Heart right ventricle (tissue), 16 donors: ENCODE data around the gene FBXO15. TPM values are rescaled to one million over a fixed set of nuclear protein-coding genes. Genes with fewer than 3 reads are reported as not detected.

Experiments used
- ATAC-seq, 8 donors: fragments of 200-7000 bp; cut with Tn5 transposase; one replicate each; pipeline ENCODE4 v1.9.1; 2020; ENCODE audit warnings: mild to moderate bottlenecking in 8 of 8, moderate library complexity in 8 of 8, moderate number of reproducible peaks in 1 of 8
- DNase-seq, 2 donors: peaks; one replicate each; pipeline ENCODE4 v3.0.0-alpha.2; 2020
- H3K27ac ChIP-seq, 10 donors: fragments of 200-600 bp; sonication (generic) in 2 of 10; one replicate each; pipeline versions ENCODE4 v1.5.0 to v1.8.0; 2020 to 2022; ENCODE audit warnings: mild to moderate bottlenecking in 3 of 10
- H3K27me3 ChIP-seq, 7 donors: fragments of 200-600 bp; one replicate each; pipeline ENCODE4 v1.8.0; 2021 to 2022; ENCODE audit warnings: mild to moderate bottlenecking in 2 of 7
- H3K36me3 ChIP-seq, 9 donors: fragments of 200-600 bp; sonication (generic) in 1 of 9; one replicate each; pipeline versions ENCODE4 v1.5.0 to v1.8.0; 2020 to 2022; ENCODE audit warnings: mild to moderate bottlenecking in 2 of 9
- H3K4me1 ChIP-seq, 9 donors: fragments of 200-600 bp; sonication (generic) in 1 of 9; one replicate each; pipeline versions ENCODE4 v1.5.0 to v1.8.0; 2020 to 2022; ENCODE audit warnings: mild to moderate bottlenecking in 4 of 9
- H3K4me3 ChIP-seq, 10 donors: fragments of 200-600 bp; sonication (generic) in 2 of 10; one replicate each; pipeline versions ENCODE4 v1.5.0 to v1.8.0; 2020 to 2022; ENCODE audit warnings: mild to moderate bottlenecking in 7 of 10, moderate library complexity in 2 of 10
- H3K9me3 ChIP-seq, 11 donors: fragments of 200-600 bp in 10 of 11; sonication (generic) in 2 of 11; one replicate each; pipeline versions ENCODE4 v1.5.0 to v1.8.0; 2013 to 2022; ENCODE audit warnings: mild to moderate bottlenecking in 2 of 11, control low read depth in 1 of 11, moderate library complexity in 1 of 11
- WGBS, 2 donors: extraction: QIAGEN DNeasy Blood & Tissue Kit; methylation state at CpG; one replicate each; pipeline ENCODE4 v1.1.7; 2013; ENCODE audit warnings: inconsistent platforms in 1 of 2; 5-methylcytosine and 5-hydroxymethylcytosine counted together
- intact Hi-C, 10 donors: fragments of 100-400 bp; cut with DNase I; formaldehyde crosslinking; loops; one replicate each; pipeline versions ENCODE4 v1.11.1 to v1.14.2; 2022
- polyA plus RNA-seq, 2 donors: library from polyadenylated mRNA; stranded (reverse); fragments of 200-250 nt; gene quantifications; one replicate each; pipeline ENCODE4 v1.2.3, GENCODE V29; 2013
- total RNA-seq, 10 donors: library from RNA; stranded (reverse); fragmentation: NEBNext Ultra II Directional in 3 of 10; extraction: Animal tissue kit (Norgen Biotek cat#: 25700) in 3 of 10; gene quantifications; one replicate each; pipeline versions ENCODE4 v1.2.1 to v1.2.4, GENCODE V29; 2021 to 2023
- TF ChIP-seq, protein P1 (sequence below), 9 donors: fragments of 200-600 bp; sonication (generic) in 2 of 9; IDR thresholded peaks; one replicate each; pipeline versions ENCODE4 v1.5.0 to v1.8.0; 2021 to 2022; ENCODE audit warnings: antibody characterized with exemption in 9 of 9, mild to moderate bottlenecking in 5 of 9, moderate library complexity in 1 of 9
- donor health status: Arrhythmogenic right ventricular cardiomyopathy.
- donor health status: ischemic (EF 13 %, LVEDD 7.1; RV severe dilation, severe dysfunction).
- donor health status: healthy with polysubstance abuse.
- donor health status: DM: no; HTN: yes; CAD: no.
- donor health status: DM: no; HTN: no; CAD: no.
- donor health status: ischemic (EF 25% LVEDD 6.9; RV normal size, moderate dysfunction).
- donor health status: ischemic (EF 25% LVEDD 5.7; RV mildly dilated, moderate dysfunction).
- donor health status: healthy.
- donor health status: DM: yes; HTN: yes; CAD: no.
- donor health status: Ischemic cardiomyopathy.
- donor health status: ischemic (EF 35%, LVEDD 5.7; RV mildly dilated, moderate dysfunction).
- donor health status: nonischemic (EF 11% LVEDD 7.7; RV severe dilation, severe dysfunction).
- donor health status: DM: yes; HTN: yes; CAD: no.
- donor health status: PGD.
- donor health status: ischemic (EF 29% LVEDD 5.4; RV normal size, mild dysfunction).
- donor health status: nonischemic (EF 23%, LVEDD 6.1; RV moderate dilation, normal function).

FBXO15 gene
- total and polyA plus RNA-seq, 12 donors = 0.14 to 1.3 (median 0.38) TPM; not detected in 3

DNA sequence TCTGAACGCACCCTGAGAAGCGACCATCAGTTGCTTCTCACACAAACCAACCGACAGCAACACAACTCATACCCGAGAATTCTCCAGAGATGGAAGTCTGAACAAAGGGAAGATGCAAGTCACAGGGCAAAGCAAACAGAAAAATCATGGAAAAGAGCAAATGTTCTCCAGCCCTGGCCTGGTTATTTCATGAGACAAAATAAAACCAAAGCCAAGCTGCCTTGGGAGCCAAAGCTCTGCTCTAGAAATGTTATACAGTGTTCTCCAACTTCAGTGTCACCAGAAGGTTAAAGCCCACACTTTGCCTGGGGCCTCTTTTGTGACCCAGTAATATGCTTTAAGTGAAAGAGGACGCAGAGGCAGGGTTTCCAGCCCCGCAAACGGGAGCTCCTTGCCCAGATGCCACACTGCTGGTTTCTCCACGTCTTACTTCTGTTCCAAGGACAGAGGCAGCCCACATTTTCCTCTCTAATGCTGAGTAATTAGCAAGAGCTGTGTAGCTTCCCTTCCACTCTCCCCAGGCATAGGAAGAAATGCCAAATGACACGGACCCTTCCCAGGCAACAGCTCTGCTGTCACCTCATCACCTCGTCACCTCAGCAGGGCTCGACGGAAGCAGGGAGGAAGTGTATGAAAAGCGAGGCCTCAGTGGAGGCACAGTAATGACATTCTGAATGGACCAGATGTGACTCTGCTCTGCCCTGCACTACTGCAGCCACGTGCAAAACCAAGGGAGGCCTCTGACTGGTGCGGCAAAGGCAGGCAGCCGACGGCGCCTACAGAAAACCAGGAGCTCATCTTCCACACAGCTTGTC lies 64.7 kb downstream of the FBXO15 start:
- ATAC-seq = no peak
- TF ChIP-seq, protein P1, sequence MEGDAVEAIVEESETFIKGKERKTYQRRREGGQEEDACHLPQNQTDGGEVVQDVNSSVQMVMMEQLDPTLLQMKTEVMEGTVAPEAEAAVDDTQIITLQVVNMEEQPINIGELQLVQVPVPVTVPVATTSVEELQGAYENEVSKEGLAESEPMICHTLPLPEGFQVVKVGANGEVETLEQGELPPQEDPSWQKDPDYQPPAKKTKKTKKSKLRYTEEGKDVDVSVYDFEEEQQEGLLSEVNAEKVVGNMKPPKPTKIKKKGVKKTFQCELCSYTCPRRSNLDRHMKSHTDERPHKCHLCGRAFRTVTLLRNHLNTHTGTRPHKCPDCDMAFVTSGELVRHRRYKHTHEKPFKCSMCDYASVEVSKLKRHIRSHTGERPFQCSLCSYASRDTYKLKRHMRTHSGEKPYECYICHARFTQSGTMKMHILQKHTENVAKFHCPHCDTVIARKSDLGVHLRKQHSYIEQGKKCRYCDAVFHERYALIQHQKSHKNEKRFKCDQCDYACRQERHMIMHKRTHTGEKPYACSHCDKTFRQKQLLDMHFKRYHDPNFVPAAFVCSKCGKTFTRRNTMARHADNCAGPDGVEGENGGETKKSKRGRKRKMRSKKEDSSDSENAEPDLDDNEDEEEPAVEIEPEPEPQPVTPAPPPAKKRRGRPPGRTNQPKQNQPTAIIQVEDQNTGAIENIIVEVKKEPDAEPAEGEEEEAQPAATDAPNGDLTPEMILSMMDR (IDR thresholded peaks at IDR 0.05) = peak in 1 of 9 donors; percentile 0
- no peak for DNase-seq
- H3K4me3 ChIP-seq = no peak overlapping the region
- 44 to 47% methylated on average over 18 of the region's 18 CpGs for WGBS, 2 donors
- no peaks in the 10 kb centered on the region for H3K27me3 ChIP-seq
- intact Hi-C loops = no loop called here
- H3K36me3 ChIP-seq = no peaks in the 10 kb centered on the region
- peak overlapping the region in 1 of 10 donors; percentile 9 for H3K27ac ChIP-seq
- H3K9me3 ChIP-seq = peaks cover 0 to 3% (median 0%) of the 10 kb centered on the region in 11 donors
- peaks cover 0 to 5% (median 0%) of the 10 kb centered on the region in 9 donors for H3K4me1 ChIP-seq

DNA sequence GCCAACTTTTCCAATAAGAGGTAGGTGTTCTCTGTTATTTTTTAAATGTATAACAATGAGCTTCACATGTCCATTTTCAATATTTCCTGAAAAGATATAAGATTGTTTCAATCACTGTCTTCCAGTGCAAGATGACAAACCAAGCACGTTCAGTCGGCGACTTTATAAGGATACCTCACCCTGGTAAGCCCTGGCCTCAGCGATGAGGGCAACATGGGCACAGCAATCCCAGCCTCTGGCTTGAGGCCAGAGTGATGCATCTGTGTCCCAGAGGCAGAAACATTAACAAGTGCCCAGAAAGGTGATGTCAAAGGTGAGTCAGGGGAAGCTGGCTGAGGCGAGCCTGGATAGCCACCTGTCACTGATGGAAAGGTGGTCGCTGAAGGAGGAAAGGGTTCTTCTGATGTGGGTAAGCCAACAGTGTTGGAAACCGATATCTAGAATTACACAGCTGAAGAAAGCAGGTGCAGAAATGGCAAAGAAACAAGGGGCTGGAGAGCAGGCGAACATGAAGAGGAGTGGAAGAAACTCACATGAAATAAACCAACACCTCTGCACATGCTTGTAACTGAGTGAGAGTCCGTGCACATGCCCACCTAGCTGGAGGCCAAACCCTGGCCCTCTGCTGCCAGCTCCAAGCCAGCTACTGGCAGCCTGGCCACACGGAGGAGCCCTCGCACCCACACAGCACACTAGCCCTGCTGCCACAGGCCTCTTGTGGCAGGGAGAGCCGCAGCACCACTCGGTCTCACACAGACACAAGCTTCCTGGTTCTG lies 65.5 kb downstream of the FBXO15 start:
- H3K27ac ChIP-seq = no peak overlapping the region
- intact Hi-C loops = no loop called here
- DNase-seq (peak; percentile 11 to 36), ATAC-seq (peak in 7 of 8 donors; percentile 55 to 79 (median 75))
- peaks cover 0 to 5% (median 0%) of the 10 kb centered on the region in 9 donors for H3K4me1 ChIP-seq
- no peaks in the 10 kb centered on the region for H3K27me3 ChIP-seq
- H3K4me3 ChIP-seq = no peak overlapping the region
- H3K36me3 ChIP-seq = no peaks in the 10 kb centered on the region
- WGBS, 2 donors = 63 to 70% methylated on average over 13 of the region's 13 CpGs
- TF ChIP-seq, protein P1 (IDR thresholded peaks at IDR 0.05) = peak in 7 of 9 donors; percentile 13 to 52 (median 39)
- H3K9me3 ChIP-seq = no peaks in the 10 kb centered on the region

DNA sequence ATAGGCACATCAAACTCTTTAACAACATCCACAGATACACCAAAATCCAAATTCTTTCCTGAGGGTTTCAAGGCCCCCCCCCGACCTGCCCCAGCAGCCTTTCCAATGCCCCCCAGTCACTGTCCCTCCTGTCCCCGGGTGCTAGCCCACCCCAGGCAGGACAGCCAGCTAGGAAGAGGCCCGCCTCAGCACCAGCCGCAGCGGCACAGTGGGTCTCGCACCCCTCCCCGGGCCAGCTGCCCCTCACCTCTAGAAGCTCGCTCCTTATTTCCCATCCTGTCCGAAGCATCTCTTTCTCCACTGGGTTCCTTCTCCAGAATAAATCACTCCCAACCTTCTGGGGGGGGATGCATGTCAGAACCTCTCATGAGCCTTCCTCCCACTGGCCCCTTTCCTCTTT lies 69.4 kb downstream of the FBXO15 start:
- no peak for ATAC-seq
- TF ChIP-seq, protein P1 (IDR thresholded peaks at IDR 0.05) = no peak
- Histone ChIP-seq H3K27me3 (no peaks in the 10 kb centered on the region), H3K27ac (no peak overlapping the region), H3K4me3 (no peak overlapping the region), H3K36me3 (no peaks in the 10 kb centered on the region), H3K9me3 (no peaks in the 10 kb centered on the region), H3K4me1 (peaks cover 0 to 5% (median 0%) of the 10 kb centered on the region in 9 donors)
- intact Hi-C loops = no loop called here
- DNase-seq = no peak
- WGBS, 2 donors = 84 to 85% methylated on average over 9 of the region's 9 CpGs

DNA sequence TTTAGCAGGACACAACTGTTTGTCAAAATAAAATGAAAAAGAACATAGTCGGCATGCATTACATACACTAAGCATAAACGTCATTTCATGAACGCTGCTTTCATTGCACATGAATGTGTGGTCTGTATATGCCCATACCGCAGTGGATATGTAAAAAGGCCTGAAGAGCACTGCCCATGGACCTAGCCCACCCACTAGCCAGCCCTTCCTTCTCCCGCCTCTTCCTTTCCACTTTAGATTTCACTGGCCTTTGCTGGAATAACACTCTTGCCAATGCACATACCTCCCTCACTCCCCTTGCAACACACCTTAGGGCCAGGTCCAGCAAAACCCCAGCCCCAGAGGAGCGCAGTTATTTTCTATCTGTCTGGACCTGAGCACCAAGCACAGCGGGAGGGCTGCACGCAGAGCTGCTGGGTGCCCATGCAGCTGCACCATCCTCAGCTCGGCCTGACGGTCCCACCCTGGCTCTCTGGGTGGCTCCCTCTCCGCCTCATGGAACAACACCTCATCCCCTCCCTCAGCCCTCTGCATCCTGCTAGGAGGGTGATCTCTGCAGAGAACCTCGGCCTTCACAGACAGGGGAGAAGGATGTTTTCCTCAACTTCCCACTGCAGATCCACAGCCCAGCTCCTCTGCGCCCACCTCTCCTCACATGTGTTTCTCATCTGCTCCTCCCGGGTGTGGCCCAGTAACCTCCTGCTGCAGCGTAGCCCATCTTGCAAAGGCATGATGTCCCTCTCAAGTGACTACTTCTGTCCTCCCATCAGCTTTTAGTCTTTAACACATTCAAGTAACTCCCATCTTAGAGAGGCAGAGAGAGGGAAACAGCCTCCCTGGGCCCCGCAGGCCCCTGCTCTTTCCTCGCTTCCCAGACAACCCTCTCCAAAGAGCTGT lies 72.7 kb downstream of the FBXO15 start:
- ATAC-seq = no peak

More for the DNA sequence above, 72.7 kb downstream of the FBXO15 start:
- Histone ChIP-seq H3K4me3 (no peak overlapping the region), H3K27me3 (no peaks in the 10 kb centered on the region), H3K4me1 (no peaks in the 10 kb centered on the region), H3K9me3 (no peaks in the 10 kb centered on the region), H3K27ac (no peak overlapping the region), H3K36me3 (no peaks in the 10 kb centered on the region)
- TF ChIP-seq, protein P1 (IDR thresholded peaks at IDR 0.05) = no peak
- WGBS, 2 donors = 91 to 95% methylated on average over 17 of the region's 17 CpGs
- intact Hi-C loops = no loop called here
- no peak for DNase-seq
